ENCODE data around the gene MYH16. TPM values are rescaled to one million over a fixed set of nuclear protein-coding genes. Genes with fewer than 3 reads are reported as not detected.
"Not testable (repeated sequence)": the region's sequence is repeated elsewhere in the genome, so short reads cannot be mapped to it uniquely, and the experiment has no call there.

Gene MYH16
- total RNA-seq (not detected), total RNA-seq (0 reads per million in 2 donors)

- ATAC-seq (no peak), DNase-seq (no peak)
- peaks cover 4% of the 10 kb centered on the region for H3K36me3 Mint-ChIP-seq (ENCODE audit: low read depth)
- H3K9me3 ChIP-seq (ENCODE audit: control insufficient read depth, low read length, poor library complexity, severe bottlenecking), result no peaks in the 10 kb centered on the region
- no peaks in the 10 kb centered on the region for H3K27me3 Mint-ChIP-seq
- H3K27ac Mint-ChIP-seq, result no peak within 1 kb of the TSS
- no peak within 1 kb of the TSS for H3K4me3 Mint-ChIP-seq
- H3K4me1 Mint-ChIP-seq, result peaks cover 10% of the 10 kb centered on the region
These were observed at the start of gene MYH16 for GRCh38 chr7:99272476-99273045. TSS of gene MYH16 (plus strand) at chr7:99272839.

- not testable (repeated sequence) for H3K4me3 Mint-ChIP-seq; H3K27ac Mint-ChIP-seq; ATAC-seq; DNase-seq; H3K4me1 Mint-ChIP-seq; H3K36me3 Mint-ChIP-seq (ENCODE audit: low read depth); H3K9me3 ChIP-seq (ENCODE audit: control insufficient read depth, low read length, poor library complexity, severe bottlenecking)
- peaks cover 13% of the 10 kb centered on the region for H3K27me3 Mint-ChIP-seq
These were observed 48.3 kb upstream of the MYH16 start for GRCh38 chr7:99224263-99224898.

GRCh38 chr7:99224899-99225265 lies 47.8 kb upstream of the MYH16 start:
- Mint-ChIP-seq H3K27me3 (peaks cover 13% of the 10 kb centered on the region), H3K4me1 (no peaks in the 10 kb centered on the region), H3K4me3 (no peak overlapping the region), H3K27ac (no peak overlapping the region), H3K36me3 (ENCODE audit: low read depth) (no peaks in the 10 kb centered on the region)
- ATAC-seq (no peak), DNase-seq (no peak)
- no peaks in the 10 kb centered on the region for H3K9me3 ChIP-seq (ENCODE audit: control insufficient read depth, low read length, poor library complexity, severe bottlenecking)

GRCh38 chr7:99229234-99229633 lies 43.4 kb upstream of the MYH16 start:
- Mint-ChIP-seq H3K27ac (no peak overlapping the region), H3K36me3 (ENCODE audit: low read depth) (no peaks in the 10 kb centered on the region), H3K27me3 (peaks cover 13% of the 10 kb centered on the region), H3K4me1 (peaks cover 2% of the 10 kb centered on the region), H3K4me3 (no peak overlapping the region)
- H3K9me3 ChIP-seq (ENCODE audit: control insufficient read depth, low read length, poor library complexity, severe bottlenecking), result no peaks in the 10 kb centered on the region
- ATAC-seq (no peak), DNase-seq (no peak)

- Mint-ChIP-seq H3K27ac (no peak overlapping the region), H3K27me3 (peaks cover 8% of the 10 kb centered on the region), H3K36me3 (ENCODE audit: low read depth) (no peaks in the 10 kb centered on the region), H3K4me1 (peaks cover 2% of the 10 kb centered on the region), H3K4me3 (no peak overlapping the region)
- H3K9me3 ChIP-seq (ENCODE audit: control insufficient read depth, low read length, poor library complexity, severe bottlenecking), result no peaks in the 10 kb centered on the region
- DNase-seq (no peak), ATAC-seq (no peak)
These were observed 40.4 kb upstream of the MYH16 start for GRCh38 chr7:99232082-99232770.

GRCh38 chr7:99232955-99233354 lies 39.7 kb upstream of the MYH16 start:
- ATAC-seq; H3K4me3 Mint-ChIP-seq; H3K27me3 Mint-ChIP-seq; DNase-seq; H3K4me1 Mint-ChIP-seq; H3K27ac Mint-ChIP-seq; H3K36me3 Mint-ChIP-seq (ENCODE audit: low read depth); H3K9me3 ChIP-seq (ENCODE audit: control insufficient read depth, low read length, poor library complexity, severe bottlenecking): not testable (repeated sequence)

- Mint-ChIP-seq H3K27me3 (peaks cover 6% of the 10 kb centered on the region), H3K36me3 (ENCODE audit: low read depth) (no peaks in the 10 kb centered on the region), H3K4me1 (peaks cover 2% of the 10 kb centered on the region), H3K4me3 (no peak overlapping the region), H3K27ac (no peak overlapping the region)
- DNase-seq, result no peak
- H3K9me3 ChIP-seq (ENCODE audit: control insufficient read depth, low read length, poor library complexity, severe bottlenecking), result no peaks in the 10 kb centered on the region
- no peak for ATAC-seq
These were observed 38.5 kb upstream of the MYH16 start for GRCh38 chr7:99234185-99234584.

- H3K36me3 Mint-ChIP-seq (ENCODE audit: low read depth), result no peaks in the 10 kb centered on the region
- no peak for ATAC-seq
- H3K4me3 Mint-ChIP-seq, result no peak overlapping the region
- no peak for DNase-seq
- no peak overlapping the region for H3K27ac Mint-ChIP-seq
- H3K9me3 ChIP-seq (ENCODE audit: control insufficient read depth, low read length, poor library complexity, severe bottlenecking), result no peaks in the 10 kb centered on the region
- peaks cover 6% of the 10 kb centered on the region for H3K27me3 Mint-ChIP-seq
- H3K4me1 Mint-ChIP-seq, result peaks cover 2% of the 10 kb centered on the region
These were observed 36.7 kb upstream of the MYH16 start for GRCh38 chr7:99235925-99236324.

- H3K36me3 Mint-ChIP-seq (ENCODE audit: low read depth), result not testable (repeated sequence)
These were observed 34.8 kb upstream of the MYH16 start for GRCh38 chr7:99237876-99238275.

GRCh38 chr7:99238558-99239341 lies 33.9 kb upstream of the MYH16 start:
- Mint-ChIP-seq H3K36me3 (ENCODE audit: low read depth) (no peaks in the 10 kb centered on the region), H3K27ac (no peak overlapping the region), H3K4me3 (no peak overlapping the region), H3K4me1 (no peaks in the 10 kb centered on the region), H3K27me3 (peaks cover 6% of the 10 kb centered on the region)
- H3K9me3 ChIP-seq (ENCODE audit: control insufficient read depth, low read length, poor library complexity, severe bottlenecking), result no peaks in the 10 kb centered on the region
- DNase-seq, result no peak
- no peak for ATAC-seq

More at GRCh38 chr7:99237876-99238275, 34.8 kb upstream of the MYH16 start:
- not testable (repeated sequence) for H3K27me3 Mint-ChIP-seq; H3K4me1 Mint-ChIP-seq; H3K9me3 ChIP-seq (ENCODE audit: control insufficient read depth, low read length, poor library complexity, severe bottlenecking); H3K27ac Mint-ChIP-seq; H3K4me3 Mint-ChIP-seq; ATAC-seq; DNase-seq

GRCh38 chr7:99242682-99243081 lies 30.0 kb upstream of the MYH16 start:
- Mint-ChIP-seq H3K4me1 (no peaks in the 10 kb centered on the region), H3K4me3 (no peak overlapping the region), H3K27ac (no peak overlapping the region), H3K36me3 (ENCODE audit: low read depth) (no peaks in the 10 kb centered on the region), H3K27me3 (peaks cover 12% of the 10 kb centered on the region)
- no peaks in the 10 kb centered on the region for H3K9me3 ChIP-seq (ENCODE audit: control insufficient read depth, low read length, poor library complexity, severe bottlenecking)
- ATAC-seq, result no peak
- no peak for DNase-seq

GRCh38 chr7:99243751-99244337 lies 28.8 kb upstream of the MYH16 start:
- no peaks in the 10 kb centered on the region for H3K36me3 Mint-ChIP-seq (ENCODE audit: low read depth)
- no peaks in the 10 kb centered on the region for H3K9me3 ChIP-seq (ENCODE audit: control insufficient read depth, low read length, poor library complexity, severe bottlenecking)
- ATAC-seq (no peak), DNase-seq (no peak)
- no peak overlapping the region for H3K27ac Mint-ChIP-seq
- H3K4me3 Mint-ChIP-seq, result no peak overlapping the region
- peaks cover 13% of the 10 kb centered on the region for H3K27me3 Mint-ChIP-seq
- H3K4me1 Mint-ChIP-seq, result no peaks in the 10 kb centered on the region

- no peaks in the 10 kb centered on the region for H3K36me3 Mint-ChIP-seq (ENCODE audit: low read depth)
- DNase-seq, result no peak
- H3K27ac Mint-ChIP-seq, result no peak overlapping the region
- H3K4me1 Mint-ChIP-seq, result no peaks in the 10 kb centered on the region
- H3K27me3 Mint-ChIP-seq, result peaks cover 14% of the 10 kb centered on the region
- ATAC-seq, result no peak
- H3K4me3 Mint-ChIP-seq, result no peak overlapping the region
- no peaks in the 10 kb centered on the region for H3K9me3 ChIP-seq (ENCODE audit: control insufficient read depth, low read length, poor library complexity, severe bottlenecking)
These were observed 27.7 kb upstream of the MYH16 start for GRCh38 chr7:99244939-99245338.
